GM04503 (cell line): Measurements from ENCODE around the gene PTGDS.
A peak's percentile ranks its signal among the peaks of the same experiment; 100 is the strongest.
"Not testable (repeated sequence)": the region's sequence is repeated elsewhere in the genome, so short reads cannot be mapped to it uniquely, and the experiment has no call there.

Experiments
- DNase-seq: peaks from one replicate; pipeline ENCODE4 v3.0.0-alpha.2; 2012; ENCODE audit warnings: low read depth

Gene PTGDS

DNA sequence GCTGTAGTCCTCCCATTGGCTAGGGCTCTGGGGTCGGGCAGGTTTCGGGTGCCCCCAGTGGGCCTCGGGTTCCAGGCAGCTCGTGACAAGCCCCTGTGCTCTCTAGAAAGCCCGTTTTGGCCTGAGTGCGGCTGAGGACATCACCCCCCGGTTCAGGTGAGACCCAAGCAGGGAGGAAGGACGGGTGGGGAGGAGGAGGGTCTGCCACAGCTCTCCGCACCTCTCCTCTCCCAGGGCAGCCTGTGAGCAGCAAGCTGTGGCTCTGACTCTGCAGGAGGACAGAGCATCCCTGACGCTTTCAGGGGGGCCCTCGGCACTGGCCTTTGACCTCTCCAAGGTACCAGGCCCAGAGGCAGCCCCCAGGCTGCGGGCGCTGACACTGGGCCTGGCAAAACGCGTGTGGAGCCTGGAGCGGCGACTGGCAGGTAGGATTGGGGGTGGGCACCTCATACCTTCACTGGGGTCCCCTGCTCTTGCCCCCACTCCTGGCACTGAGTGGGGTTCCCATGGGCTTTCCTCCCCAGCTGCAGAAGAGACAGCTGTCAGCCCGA lies 15.6 kb downstream of the PTGDS start:
- no peak for DNase-seq

DNA sequence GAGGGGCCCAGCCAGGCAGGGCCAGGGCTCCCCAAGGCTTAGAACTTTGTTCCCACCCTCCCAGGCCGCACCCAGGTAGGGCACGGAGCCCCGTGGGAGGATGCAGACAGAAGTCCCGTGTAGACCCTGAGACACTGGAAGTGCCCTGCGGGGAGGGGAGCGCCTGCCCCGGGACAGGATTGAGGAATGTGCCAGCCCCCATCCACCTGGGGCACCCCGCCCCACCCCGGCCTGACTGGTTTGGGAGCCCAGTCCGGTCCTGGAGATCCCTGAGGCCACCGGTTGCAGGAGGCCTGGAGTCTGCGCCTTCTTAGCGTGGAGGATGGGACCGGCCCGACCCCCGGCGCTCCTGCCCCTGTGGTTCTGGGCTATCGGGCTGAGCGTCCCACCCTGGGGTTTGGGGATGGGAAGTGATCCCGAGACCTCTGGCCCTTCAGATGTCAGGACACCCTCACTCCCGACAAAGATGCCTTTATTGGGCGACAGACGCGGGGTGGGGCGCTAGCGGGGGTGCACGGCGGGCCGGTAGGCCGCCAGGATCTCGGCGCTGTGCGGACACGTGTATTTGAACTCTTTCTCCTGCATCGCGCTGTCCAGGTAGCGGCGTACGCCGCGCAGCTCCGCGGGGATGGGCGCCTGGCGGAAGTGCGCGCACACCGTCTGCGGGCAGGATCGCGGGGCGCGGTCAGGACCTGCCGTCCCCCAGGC lies 17.0 kb downstream of the PTGDS start:
- no peak for DNase-seq

DNA sequence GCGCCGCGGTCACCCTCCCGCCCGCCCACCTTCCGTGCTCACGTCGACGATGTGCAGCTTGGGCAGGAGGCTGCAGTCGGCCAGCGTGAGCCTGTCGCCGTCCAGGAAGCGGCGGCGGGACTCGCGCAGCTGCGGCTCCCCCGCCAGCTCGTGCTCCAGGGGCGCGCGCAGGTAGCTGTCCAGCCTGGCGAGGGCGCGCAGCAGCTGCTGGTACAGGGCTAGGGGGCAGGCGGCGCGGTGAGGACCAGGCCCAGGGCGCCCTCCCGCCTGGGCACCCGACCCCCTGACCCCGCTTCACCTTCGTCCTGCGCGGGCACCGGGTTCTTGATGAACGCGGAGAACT lies 17.6 kb downstream of the PTGDS start:
- DNase-seq, result no peak

DNA sequence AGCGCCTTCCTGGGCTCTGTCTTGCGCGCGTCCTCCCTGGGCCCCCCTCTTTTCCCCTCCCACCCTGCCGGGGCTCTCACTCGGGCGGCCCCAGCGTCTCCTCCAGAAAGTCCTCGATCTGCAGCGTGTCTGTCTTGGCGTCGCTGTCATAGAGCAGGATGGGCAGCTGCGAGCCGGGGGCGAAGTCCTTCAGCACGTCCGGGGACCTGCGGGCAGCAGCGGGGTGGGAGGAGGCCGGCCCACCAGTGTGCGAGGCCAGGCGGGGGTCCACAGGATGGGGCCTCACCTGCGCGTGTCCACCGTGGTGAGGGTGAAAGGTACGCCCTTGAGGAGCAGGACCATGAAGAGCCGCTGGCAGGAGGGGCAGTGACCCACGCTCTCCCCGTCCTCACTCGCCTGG lies 18.1 kb downstream of the PTGDS start:
- no peak for DNase-seq

DNA sequence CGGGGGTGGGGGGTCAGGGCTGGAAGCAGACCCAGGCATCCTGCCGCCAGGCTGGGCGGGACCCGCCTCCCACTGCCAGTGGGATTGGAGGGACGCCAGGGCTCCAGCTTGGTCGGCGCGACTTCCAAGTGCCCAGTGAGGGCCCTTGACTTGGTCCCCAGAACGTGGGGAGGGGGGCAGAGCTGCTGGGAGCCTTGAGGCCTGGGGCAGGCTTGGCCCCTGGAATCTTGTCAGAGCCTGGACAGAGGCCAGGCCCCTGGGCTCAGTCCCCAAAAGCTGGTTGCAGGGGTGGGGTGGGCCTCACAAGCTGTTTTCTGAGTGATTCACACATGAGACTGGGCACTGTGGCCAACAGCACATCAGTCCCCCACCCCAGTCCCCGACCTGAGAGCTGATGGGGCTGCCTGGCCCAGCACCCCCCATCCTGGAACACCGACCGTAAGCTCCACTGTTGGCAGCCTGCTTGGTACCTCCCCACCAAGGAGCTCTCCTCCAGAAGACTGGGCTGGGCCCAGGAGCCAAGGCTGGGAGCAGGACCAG lies 18.5 kb downstream of the PTGDS start:
- no peak for DNase-seq

DNA sequence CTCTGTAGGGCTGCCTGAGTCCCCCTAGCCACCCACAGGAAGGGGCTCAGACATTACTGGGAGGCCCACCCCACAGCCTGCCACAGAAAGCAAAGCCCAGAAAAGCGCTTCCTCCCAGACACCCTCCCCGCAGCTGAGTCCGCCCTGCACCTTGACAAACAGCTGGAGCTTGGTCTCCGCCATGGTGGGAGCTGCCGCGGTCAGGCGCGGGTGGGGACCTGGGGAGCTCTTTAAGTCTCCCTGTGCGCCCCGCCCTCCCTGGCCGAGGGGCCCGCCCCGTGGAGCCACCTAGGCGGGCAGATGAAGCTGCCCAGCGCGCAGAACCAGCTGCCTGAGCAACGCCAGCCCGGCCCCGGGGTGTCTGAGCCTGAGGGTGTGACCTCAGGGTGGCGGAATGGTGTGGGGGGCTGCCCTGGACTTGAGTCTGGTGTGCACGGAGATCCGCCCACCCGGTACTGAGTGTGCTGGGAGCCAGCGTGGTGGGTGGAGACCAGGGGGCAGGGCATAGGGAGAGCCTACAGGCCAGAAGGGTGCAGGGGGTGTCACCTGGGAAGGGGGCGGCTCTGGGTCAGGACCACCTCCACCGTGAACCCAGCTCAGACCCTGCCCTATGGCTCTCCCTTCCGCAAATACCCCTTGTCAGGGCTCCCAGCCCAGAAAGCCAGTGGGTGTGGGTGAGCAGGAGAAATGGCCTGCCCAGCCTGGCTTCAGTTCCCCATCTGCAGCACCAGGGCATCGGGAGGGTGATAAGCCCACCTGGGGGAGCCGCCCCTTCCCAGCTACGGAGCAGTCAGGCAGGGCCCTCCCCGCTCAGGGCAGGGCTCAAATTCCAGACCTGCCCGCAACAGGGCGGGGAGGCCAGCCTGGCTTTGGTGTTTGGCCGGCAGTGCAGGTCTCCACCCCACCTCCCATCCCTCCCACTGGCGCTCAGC lies 19.3 kb downstream of the PTGDS start, which contains the start of gene CLIC3:
Gene CLIC3 (minus strand): TSS at position 208 of the 932 bp plus-strand sequence. CDS start 25 bp downstream, at position 183.
- no peak for DNase-seq

DNA sequence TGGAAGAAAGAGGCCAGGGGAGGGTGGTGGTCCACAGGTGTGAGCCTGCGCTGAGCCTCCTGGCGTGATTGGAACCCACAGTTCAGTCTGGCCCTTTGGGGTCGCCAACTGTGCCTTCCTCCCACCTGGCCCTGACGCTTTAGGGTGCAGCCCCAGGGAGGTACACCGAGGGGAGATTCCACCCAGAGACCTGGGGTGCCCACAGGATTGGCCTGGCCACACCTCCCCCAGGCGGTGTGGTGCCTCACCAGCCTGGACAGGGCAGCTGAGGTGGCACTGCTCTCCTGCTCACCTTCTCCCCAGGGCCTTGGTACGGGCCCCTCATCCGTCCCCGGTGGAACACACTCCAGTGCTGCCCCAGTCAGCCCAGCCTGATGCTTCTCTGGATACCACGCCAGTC lies 20.1 kb downstream of the PTGDS start:
- no peak for DNase-seq

DNA sequence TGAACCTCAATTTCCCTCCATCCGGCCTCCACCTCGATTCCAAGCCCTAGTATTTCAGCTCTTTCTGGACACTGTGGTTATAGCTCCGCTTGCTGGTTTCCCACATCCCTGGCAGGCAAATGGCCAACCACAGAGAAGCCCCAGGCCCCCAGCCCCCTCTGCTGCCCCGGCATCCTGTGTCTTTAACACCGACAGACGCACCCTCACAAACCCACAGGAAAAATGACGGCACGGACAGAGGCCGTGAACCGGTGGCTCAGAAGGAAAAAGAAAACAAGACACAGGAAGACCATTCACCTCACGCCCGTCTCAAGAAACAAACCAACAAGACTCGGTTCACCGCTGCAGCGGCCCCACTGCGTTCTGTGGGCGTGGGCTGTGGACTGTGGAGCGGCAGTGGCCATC lies 20.5 kb downstream of the PTGDS start:
- DNase-seq, result no peak

DNA sequence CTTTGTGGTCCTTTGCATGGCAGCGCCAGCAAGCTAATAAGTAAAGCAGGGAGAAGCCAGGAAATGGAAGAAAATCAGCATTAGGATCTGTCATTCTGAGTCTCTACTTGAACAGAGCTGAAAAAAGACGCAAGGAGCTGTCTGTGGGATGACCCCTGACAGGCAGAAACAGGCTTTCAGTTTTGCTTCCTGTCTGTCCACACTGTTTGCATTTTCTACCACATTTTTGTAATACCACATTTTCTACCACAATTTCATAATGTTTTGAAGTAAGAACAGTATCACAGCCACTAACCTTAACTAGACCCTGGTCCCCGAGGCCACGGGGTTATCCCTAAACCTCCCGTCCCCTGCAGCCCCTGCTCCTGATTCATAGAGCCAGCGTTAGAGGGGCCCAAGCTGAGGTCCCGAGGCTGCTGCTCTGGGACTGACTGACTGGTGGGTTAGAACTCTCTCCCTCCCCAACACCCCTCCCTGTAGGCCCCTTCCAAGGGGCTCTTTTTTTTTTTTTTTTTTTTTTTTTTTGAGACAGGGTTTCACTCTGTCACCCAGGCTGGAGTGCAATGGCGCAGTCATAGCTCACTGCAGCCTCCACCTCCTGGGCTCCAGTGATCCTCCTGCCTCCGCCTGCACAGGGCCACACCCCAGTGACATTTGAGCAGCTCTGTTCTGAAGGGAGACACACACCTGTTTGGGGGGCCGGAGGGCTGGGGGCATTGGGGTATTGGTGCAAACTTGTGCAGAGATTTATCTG lies 23.1 kb downstream of the PTGDS start:
- peak; percentile 45 for DNase-seq

DNA sequence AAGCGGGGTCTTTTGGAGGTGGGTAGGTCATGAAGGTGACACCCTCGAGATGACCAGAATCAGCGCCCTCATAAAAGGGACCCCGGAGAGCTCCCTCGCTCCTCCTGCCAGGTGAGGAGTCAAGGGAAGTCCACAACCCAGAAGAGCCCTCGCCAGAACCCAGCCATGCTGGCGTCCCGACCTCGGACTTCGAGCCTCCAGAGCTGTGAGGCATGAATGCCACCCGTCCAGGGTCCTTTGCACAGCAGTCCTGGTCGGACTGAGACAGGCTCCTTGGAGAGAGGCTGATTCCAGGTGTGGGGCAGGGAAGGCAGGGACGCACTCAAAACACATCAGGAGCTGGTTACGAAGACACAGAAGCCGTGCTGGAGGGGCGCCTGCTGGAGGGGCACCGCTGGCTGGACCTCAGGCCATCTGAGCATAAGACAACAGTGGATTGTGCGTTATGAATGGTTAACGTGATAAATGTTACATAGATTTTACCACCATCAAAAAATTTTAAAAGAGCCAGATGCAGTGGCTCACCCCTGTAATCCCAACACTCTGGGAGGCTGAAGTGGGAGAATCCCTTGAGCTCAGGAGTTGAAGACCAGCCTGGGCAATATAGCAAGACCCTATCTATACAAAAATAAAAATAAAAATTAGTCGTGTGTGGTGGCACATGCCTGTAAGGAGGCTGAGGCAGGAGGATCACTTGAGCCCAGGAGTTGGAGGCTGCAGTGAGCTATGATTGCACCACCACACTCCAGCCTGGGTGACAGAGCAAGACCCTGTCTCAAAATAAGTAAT lies 24.7 kb downstream of the PTGDS start:
- DNase-seq, result no peak

DNA sequence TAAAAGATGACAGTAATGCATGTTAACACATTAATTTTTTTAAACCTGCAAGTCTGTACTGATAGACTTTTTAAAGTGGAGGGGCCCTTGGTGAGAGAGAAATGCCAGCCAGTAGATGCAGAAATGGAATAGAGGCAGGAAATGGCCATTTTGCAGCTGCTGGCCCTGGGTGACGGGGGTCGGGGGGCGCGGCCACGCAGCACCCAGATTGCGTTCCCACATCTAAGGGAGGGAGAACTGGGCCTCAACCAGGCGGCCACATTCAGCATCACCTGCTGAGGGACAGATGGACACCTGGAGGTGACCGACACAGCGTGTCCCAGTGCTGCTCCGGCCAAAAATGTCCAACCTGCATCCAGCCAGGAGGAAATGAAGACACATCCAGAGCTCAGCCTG lies 25.3 kb downstream of the PTGDS start:
- no peak for DNase-seq

DNA sequence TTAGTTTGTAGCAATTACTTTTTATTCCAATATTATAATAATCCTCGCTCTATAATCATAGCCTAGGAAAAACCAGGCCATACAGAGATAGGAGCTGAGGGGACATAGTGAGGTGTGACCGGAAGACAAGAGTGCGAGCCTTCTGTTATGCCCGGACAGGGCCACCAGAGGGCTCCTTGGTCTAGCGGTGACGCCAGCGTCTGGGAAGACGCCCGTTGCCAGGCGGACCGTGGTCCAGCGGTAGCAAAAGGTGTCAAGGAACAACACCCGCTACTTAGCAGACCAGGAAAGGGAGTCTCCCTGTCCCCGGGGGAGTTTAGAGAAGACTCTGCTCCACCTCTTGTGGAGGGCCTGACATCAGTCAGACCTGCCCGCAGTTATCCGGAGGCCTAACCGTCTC lies 27.0 kb downstream of the PTGDS start:
- DNase-seq, result not testable (repeated sequence)

DNA sequence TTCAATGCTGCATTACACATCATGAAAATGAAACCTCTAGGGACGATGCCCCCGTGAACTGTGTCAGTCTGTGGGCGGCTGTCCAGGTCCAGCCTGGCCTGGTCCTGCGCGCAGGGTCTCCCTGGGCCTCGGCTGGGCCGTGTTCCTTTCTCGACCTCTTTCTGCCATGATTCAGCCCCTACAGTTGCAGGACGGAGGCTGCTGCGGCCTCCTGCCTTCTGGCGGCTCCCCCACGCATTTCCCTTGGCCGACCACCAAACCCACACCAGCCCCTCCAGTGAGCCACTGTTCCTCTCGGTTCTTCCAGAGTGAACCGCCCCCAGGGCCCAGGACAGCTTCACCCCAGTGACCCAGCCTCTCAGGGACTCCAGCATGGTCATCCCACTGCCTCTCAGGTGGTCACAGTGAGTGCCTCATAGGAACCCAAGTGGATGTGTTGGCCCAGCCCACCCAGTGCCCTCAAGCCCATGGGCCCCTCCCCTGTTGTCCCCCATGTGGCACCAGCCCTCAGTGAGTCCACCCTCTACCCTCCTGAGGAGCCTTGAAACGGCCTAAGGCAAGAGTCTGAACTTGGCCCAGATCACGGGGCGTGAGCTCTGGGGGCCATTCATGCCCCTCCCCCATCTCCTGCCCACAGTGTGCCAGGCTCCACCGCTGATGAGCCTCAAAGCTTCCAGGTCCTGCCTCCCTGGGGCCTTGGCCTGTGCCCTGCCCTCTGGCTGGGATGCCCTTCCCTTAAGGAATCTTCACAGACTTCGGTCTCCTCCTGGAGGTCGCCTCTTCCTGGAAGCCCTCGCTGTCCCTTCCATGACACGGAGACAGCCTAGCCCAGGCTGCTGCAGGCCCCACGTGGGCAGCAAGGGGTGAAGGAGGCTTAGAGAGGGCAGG lies 29.1 kb downstream of the PTGDS start:
- no peak for DNase-seq

DNA sequence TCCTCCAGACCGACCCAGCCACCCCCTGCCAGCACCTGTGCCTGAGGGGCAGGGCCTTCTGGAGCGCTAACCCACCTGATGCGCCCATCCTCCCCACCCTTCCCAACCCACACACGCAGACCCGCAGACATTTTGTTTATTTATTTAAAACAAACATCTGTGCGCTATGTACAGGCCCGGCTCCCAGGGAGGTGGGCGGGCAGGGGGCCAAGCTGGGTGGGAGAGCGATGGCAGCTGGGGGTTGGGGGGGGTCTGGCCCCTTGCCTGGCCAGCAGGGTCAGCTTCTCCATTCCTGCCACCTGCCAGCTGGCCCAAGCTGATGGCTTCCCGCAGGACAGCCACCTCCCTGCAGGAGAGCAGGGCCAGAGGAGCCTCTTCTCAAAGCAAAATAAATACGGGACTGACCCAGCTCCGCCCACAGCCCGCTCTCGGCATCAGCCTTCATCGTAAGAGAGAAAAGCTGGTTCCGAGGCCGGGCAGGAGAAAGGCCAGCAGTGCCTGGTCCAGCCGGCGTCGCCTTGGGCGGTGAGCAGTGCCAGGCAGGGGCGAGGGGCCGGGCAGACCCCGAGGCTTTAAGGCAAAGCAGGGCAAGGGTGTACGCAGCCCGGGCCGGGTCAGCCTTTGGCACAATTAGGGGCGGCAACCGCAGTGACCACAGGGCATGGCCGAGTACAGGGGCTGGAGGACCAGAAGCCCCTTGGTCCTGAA lies 30.0 kb downstream of the PTGDS start:
- DNase-seq, result no peak

DNA sequence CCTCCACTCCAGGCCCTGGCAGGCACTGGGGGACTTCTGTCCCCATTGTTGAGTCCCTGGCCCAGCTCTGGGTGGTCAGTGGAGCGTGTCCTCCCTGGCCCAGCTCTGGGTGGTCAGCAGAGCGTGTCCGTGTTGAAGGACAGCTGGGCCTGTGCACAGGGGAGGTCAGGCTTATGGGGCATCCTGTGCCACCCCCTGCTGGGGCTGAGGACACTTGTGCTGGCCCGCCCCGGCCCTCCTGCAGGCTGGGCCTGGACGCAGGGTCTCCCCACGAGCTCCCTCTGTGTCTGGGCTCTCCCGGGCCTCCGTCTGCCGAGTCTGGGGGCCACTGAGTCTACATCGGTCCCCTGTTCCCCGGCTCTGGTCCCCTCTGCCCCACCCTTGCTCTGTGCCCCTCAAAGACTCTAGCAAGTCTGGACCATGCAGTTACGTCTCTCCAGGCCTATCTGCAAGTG lies 30.5 kb downstream of the PTGDS start:
- no peak for DNase-seq

DNA sequence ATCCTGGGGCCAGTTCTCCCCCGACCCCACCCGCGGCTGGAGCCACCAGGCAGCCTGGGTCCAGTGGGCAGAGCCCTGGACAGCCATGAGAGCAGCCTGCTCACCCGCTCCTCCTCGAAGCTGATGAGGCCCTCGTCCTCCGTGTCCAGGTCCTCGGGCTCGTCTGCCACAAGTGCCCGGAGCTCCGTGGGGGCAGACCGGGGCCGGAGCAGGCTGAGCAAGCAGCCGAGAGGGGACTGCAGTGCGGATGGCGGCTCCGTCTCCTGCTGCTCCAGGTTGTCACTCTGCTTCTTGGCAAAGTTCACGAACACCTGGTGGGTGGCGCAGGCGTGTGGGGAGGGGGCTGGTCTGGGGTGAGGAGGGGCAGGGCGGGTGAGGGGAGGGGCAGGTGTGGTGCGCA lies 31.0 kb downstream of the PTGDS start:
- DNase-seq, result no peak

DNA sequence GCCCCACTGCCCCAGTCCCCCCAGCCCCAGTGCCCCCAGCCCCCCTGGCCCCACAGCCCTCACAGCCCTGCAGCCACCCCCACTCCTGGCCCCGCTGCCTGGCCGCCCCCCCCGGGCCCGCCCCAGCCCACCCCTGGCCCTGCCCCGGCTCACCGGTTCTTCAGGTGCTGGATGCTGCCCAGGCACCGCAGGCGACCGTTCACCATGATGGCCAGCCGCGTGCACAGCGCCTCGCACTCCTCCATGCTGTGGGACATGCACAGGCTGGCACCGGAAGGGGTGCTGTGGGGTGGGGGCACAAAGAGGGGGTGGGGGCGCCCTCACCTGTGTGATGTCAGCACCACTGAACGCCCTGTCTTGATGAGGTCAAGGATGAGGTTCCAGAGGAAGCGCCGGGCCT lies 31.9 kb downstream of the PTGDS start:
- DNase-seq, result no peak

DNA sequence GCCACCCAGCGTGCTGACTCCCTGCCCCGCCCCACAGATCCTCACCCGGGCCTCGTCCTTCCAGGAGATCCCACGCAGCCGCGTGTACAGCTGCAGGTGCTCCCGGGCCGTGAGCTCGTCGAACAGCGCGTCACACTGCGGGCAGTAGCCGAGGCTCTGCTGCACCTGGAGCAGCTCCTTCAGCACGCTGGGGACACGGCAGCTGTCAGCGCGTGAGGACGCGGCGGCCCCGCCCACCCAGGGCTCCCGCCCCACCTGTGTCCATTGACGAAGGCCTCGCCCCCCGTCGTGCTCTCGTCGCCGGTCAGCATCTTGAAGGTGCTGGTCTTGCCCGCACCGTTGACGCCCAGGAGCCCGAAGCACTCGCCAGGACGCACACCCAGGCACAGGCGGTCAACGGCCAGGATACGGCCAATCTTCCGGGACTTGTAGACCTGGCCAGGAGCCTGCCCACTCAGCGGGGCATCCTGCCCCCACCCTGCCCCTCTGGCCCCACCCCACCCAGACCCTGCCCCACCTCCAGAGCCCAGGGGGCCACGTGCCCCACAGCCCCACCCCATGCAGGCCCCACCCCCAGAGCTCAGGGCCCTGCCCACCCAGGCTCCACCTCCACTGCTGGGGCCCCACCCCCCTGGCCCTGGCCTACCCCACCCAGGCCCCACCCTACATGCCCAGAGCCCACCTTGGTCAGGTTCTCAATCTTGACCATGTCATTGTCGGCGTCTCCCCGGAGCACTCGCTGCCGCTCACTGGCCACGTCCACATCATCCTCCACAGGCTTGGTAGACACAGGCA lies 32.8 kb downstream of the PTGDS start:
- DNase-seq, result no peak

DNA sequence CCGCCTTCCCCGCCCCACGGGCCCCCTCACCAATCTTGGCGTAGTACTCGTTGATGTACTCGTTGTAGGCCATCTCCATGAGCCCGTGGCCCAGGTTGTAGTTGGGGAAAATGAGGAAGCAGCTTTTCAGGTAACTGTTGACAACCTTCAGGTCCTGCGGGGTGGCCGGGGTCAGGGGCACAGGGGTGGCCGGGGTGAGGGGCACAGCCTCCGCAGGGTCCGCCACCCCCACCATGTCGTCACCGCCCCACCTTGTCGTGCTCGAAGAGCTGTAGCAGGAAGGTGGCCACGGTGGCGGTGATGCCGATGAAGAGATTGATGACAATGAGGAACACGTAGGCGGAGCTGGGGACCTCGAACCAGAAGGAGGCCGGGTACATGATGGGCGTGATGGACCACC lies 33.9 kb downstream of the PTGDS start:
- DNase-seq, result no peak
